Measurements from ENCODE around the gene ZNF83.

Gene ZNF83

DNA sequence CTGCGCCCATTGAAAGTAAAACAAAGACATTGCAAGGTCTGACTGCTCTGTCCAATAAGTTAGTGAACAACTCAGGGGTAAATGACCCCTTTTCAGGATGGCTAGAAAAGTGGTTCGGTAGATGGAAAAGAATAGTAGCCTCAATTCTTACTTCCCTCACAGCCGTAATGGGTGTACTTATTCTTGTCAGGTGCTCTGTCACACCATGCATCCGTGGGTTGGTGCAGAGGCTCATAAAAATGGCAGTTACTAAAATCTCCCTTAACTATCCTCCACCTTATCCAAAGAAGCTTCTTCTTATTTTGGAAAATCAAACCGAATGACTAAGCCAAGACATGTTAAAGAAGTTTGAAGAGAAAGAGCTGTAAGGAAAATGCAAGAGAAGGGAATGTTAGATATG lies 31.4 kb upstream of the ZNF83 start:
- H3K4me3 ChIP-seq (replicated peaks; ENCODE audit: low read depth, low read length): no peak overlapping the region
- TF ChIP-seq, protein P1, sequence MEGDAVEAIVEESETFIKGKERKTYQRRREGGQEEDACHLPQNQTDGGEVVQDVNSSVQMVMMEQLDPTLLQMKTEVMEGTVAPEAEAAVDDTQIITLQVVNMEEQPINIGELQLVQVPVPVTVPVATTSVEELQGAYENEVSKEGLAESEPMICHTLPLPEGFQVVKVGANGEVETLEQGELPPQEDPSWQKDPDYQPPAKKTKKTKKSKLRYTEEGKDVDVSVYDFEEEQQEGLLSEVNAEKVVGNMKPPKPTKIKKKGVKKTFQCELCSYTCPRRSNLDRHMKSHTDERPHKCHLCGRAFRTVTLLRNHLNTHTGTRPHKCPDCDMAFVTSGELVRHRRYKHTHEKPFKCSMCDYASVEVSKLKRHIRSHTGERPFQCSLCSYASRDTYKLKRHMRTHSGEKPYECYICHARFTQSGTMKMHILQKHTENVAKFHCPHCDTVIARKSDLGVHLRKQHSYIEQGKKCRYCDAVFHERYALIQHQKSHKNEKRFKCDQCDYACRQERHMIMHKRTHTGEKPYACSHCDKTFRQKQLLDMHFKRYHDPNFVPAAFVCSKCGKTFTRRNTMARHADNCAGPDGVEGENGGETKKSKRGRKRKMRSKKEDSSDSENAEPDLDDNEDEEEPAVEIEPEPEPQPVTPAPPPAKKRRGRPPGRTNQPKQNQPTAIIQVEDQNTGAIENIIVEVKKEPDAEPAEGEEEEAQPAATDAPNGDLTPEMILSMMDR (IDR thresholded peaks at IDR 0.05; ENCODE audit: low read length, missing control alignments): no peak
- DNase-seq (ENCODE audit: low read depth): no peak

GRCh38 chr19:52667972-52668371 lies 29.8 kb upstream of the ZNF83 start:
- DNase-seq (ENCODE audit: low read depth): no peak
- TF ChIP-seq, protein P1 (IDR thresholded peaks at IDR 0.05; ENCODE audit: low read length, missing control alignments): no peak

DNA sequence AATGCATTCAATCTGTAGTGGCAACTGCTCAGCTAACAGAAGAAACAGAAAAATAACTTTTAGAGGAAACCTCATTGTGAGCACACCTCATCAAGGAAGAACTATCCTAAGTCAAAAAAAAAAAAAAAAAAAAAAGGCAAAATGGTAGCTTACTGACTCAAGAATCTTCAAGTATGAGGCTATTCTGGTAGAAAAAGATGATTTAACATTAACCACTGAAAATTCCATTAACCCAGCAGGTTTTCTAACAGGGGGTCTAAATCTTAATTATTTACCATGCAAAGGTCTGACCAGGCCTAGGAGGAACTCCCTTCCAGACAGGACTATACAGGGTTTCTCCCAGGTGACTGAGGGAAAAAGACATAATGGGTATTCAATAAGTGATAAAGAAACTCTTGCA lies 28.4 kb upstream of the ZNF83 start:
- no peak for DNase-seq (ENCODE audit: low read depth)
- no peak overlapping the region for H3K4me3 ChIP-seq (replicated peaks; ENCODE audit: low read depth, low read length)
- TF ChIP-seq, protein P1 (IDR thresholded peaks at IDR 0.05; ENCODE audit: low read length, missing control alignments): no peak

More at GRCh38 chr19:52667972-52668371, 29.8 kb upstream of the ZNF83 start:
- no peak overlapping the region for H3K4me3 ChIP-seq (replicated peaks; ENCODE audit: low read depth, low read length)

GRCh38 chr19:52665529-52665928 lies 27.4 kb upstream of the ZNF83 start:
- TF ChIP-seq, protein P1 (IDR thresholded peaks at IDR 0.05; ENCODE audit: low read length, missing control alignments): no peak
- no peak for DNase-seq (ENCODE audit: low read depth)
- H3K4me3 ChIP-seq (replicated peaks; ENCODE audit: low read depth, low read length): no peak overlapping the region

GRCh38 chr19:52665027-52665426 lies 26.9 kb upstream of the ZNF83 start:
- no peak for DNase-seq (ENCODE audit: low read depth)
- H3K4me3 ChIP-seq (replicated peaks; ENCODE audit: low read depth, low read length): no peak overlapping the region
- TF ChIP-seq, protein P1 (IDR thresholded peaks at IDR 0.05; ENCODE audit: low read length, missing control alignments): no peak

DNA sequence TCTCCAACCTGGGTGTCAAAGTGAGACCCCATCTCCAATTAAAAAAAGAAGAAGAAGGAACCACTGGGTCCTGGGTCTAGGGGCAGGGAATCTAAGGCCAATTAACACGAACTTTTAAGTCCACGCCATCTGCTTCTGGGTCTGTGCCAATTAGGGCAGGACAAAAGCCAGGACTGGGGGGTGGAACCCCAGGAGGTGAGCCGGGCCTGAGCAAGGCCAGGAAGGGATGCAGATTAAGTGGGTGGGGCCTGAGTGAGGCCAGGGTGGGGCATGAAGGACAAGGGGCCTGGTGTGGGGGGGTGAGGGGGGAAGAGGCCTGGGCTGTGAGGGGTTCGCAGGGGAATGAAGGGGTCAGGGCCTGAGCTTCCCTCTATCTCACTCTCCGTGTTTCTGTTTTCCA lies 26.3 kb upstream of the ZNF83 start:
- no peak for DNase-seq (ENCODE audit: low read depth)
- TF ChIP-seq, protein P1 (IDR thresholded peaks at IDR 0.05; ENCODE audit: low read length, missing control alignments): no peak
- no peak overlapping the region for H3K4me3 ChIP-seq (replicated peaks; ENCODE audit: low read depth, low read length)

DNA sequence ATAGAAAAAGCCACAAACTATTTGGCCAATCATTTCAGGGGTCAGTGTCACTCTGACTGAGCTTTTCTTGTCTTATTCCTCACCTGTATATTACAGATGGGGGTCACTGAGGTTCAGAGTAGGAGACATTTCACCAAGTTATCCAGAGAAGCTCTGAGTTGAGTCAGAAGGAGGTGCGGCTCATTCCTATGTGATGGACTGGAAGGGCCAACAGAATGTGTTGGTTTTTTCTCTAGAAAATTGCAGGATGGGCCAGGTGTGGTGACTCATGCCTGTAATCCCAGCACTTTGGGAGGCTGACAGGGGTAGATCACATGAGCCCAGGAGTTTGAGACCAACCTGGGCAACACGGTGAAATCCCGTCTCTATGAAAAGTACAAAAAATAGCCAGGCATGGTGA lies 24.5 kb upstream of the ZNF83 start:
- DNase-seq (ENCODE audit: low read depth): no peak
- H3K4me3 ChIP-seq (replicated peaks; ENCODE audit: low read depth, low read length): no peak overlapping the region
- TF ChIP-seq, protein P1 (IDR thresholded peaks at IDR 0.05; ENCODE audit: low read length, missing control alignments): no peak

Measured in fibroblast of pulmonary artery (primary cell).